Breast epithelium (tissue), 3 donors: ENCODE measurements around the gene NFIC.
"Not testable (repeated sequence)": the region's sequence is repeated elsewhere in the genome, so short reads cannot be mapped to it uniquely, and the experiment has no call there.

Experiments used
- POLR2A ChIP-seq: fragments of 450-650 bp; IDR thresholded peaks from one replicate; pipeline ENCODE4 v1.6.1; 2016; ENCODE audit warnings: antibody characterized with exemption, mild to moderate bottlenecking, moderate library complexity
- POLR2AphosphoS5 ChIP-seq, 3 donors: sonication (generic); formaldehyde crosslinking; IDR thresholded peaks; one replicate each; pipeline ENCODE4 v1.6.1; 2017; ENCODE audit warnings: antibody characterized with exemption in 3 of 3
- TF ChIP-seq, protein P1 (sequence below), 3 donors: fragments of 450-650 bp; IDR thresholded peaks; one replicate each; pipeline ENCODE4 v1.5.1; 2016 to 2017; ENCODE audit warnings: antibody characterized with exemption in 3 of 3, mild to moderate bottlenecking in 3 of 3, moderate library complexity in 3 of 3

DNA sequence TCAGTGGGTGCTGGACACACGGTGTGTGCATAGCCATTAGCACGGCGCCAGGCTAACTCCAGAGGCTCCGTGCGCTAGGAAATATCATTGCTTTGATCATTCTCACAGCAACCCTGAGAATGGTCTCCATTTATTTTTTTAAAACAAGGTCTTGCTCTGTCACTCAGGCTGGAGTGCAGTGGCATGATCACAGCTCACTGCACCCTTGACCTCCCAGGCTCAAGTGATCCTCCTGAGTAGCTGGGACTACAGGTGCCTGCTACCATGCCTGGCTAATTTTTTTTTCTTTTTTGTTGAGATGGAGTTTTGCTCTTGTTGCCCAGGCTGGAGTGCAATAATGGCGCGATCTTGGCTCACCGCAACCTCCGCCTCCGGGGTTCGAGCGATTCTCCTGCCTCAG is 55.3 kb downstream of the NFIC start:
- TF ChIP-seq, protein P1, sequence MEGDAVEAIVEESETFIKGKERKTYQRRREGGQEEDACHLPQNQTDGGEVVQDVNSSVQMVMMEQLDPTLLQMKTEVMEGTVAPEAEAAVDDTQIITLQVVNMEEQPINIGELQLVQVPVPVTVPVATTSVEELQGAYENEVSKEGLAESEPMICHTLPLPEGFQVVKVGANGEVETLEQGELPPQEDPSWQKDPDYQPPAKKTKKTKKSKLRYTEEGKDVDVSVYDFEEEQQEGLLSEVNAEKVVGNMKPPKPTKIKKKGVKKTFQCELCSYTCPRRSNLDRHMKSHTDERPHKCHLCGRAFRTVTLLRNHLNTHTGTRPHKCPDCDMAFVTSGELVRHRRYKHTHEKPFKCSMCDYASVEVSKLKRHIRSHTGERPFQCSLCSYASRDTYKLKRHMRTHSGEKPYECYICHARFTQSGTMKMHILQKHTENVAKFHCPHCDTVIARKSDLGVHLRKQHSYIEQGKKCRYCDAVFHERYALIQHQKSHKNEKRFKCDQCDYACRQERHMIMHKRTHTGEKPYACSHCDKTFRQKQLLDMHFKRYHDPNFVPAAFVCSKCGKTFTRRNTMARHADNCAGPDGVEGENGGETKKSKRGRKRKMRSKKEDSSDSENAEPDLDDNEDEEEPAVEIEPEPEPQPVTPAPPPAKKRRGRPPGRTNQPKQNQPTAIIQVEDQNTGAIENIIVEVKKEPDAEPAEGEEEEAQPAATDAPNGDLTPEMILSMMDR (IDR thresholded peaks at IDR 0.05): not testable (repeated sequence)
- not testable (repeated sequence) for TF ChIP-seq POLR2A; POLR2AphosphoS5 (IDR thresholded peaks at IDR 0.05)
